ENCODE measurements around the gene GGA1.

GGA1 gene

DNA sequence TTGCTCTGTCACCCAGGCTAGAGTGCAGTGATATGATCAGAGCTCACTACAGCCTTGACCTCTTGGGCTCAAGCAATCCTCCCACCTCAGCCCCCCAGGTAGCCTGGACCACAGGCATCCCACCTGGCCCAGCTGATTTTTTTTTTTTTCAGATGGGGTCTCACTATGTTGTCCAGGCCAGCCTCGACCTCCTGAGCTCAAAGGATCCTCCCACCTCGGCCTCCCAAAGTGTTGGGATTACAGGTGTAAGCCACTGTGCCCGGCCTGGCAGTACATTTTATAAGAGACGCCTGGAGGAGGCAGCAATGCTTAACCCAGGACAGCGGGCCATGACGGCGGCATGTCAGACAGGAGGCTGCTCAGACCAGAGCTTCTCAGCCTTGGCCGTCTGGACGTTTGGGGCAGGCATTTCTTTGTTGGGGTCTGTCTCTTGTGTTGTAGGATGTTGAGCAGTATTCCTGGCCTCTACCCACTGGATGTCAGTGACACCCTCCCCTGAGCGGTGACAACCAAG, 33.1 kb upstream of the GGA1 start:
- DNase-seq = no peak
- H3K4me2 ChIP-seq (ENCODE audit: low read depth, low read length) = no peak overlapping the region
- no peaks in the 10 kb centered on the region for H3F3A ChIP-seq (ENCODE audit: insufficient read depth, low read length)
- H3K36me3 ChIP-seq (replicated peaks; ENCODE audit: insufficient read depth, low read length) = no peaks in the 10 kb centered on the region
- peaks cover 31% of the 10 kb centered on the region for H3K27me3 ChIP-seq (replicated peaks; ENCODE audit: insufficient read depth, low read length)
- H3K4me1 ChIP-seq (ENCODE audit: low read length) = no peaks in the 10 kb centered on the region
- no peak overlapping the region for H3K4me3 ChIP-seq (ENCODE audit: low read length)
- TF ChIP-seq EZH2 (optimal IDR thresholded peaks at IDR 0.05; ENCODE audit: low read depth, low read length) (no peak), EZH2phosphoT487 (IDR thresholded peaks at IDR 0.05; ENCODE audit: low read length) (no peak)
- no peaks in the 10 kb centered on the region for H4K20me1 ChIP-seq (ENCODE audit: insufficient read depth, low read length)
- H3K9me2 ChIP-seq (replicated peaks; ENCODE audit: insufficient read depth, low read length) = no peaks in the 10 kb centered on the region
- H2AFZ ChIP-seq (ENCODE audit: low read length) = no peak overlapping the region
- no peaks in the 10 kb centered on the region for H3K79me2 ChIP-seq (ENCODE audit: low read length)
- no peak overlapping the region for H3K9ac ChIP-seq (ENCODE audit: low read length)
- H3K9me3 ChIP-seq (replicated peaks; ENCODE audit: insufficient read depth, low read length) = no peaks in the 10 kb centered on the region
- H3K27ac ChIP-seq (ENCODE audit: low read length) = no peak overlapping the region

DNA sequence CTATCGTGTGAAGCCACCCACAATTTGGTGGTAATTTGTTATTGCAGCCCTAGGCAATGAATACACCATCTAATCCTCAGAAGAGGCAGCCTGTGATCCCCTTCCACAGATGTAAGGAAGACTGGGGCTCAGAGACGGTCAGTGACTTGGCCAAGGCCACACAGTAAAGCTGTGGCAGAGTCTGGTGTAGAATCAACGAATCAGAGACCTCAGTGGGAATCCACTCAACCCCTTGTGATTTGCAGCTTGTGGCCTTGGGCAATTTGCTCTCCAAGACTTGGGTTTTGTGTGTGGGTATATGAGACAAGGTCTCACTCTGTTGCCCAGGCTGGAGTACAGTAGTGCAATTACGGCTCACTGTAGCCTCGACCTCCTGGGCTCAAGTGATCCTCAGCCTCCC, 30.6 kb upstream of the GGA1 start:
- peaks cover 43% of the 10 kb centered on the region for H3K27me3 ChIP-seq (replicated peaks; ENCODE audit: insufficient read depth, low read length)

DNA sequence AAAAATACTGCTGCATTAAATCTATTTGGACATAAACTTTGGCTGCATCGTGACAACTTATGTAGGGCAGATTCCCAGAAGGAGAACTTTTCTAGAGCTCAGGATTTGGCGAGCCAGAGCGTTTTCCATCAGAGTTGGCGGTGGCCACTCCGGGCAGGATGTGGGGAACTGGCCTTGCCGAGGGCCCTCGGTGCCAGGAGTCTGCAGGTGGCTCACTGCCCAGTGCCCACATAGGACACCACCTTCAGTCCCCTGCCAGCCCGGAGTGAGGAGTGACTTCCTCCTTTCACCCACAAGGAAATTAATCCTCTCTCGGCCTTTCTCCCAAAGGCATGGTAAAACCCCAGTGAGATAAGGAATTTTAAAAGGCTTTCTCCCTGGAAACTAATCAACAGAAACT, 27.1 kb upstream of the GGA1 start:
- Histone ChIP-seq H3K9ac (ENCODE audit: low read length) (no peak overlapping the region), H3K36me3 (replicated peaks; ENCODE audit: insufficient read depth, low read length) (no peaks in the 10 kb centered on the region), H3K9me3 (replicated peaks; ENCODE audit: insufficient read depth, low read length) (no peaks in the 10 kb centered on the region), H3K4me3 (ENCODE audit: low read length) (no peak overlapping the region), H2AFZ (ENCODE audit: low read length) (no peak overlapping the region), H3K27ac (ENCODE audit: low read length) (no peak overlapping the region), H4K20me1 (ENCODE audit: insufficient read depth, low read length) (no peaks in the 10 kb centered on the region), H3K27me3 (replicated peaks; ENCODE audit: insufficient read depth, low read length) (peaks cover 42% of the 10 kb centered on the region), H3K9me2 (replicated peaks; ENCODE audit: insufficient read depth, low read length) (no peaks in the 10 kb centered on the region), H3K79me2 (ENCODE audit: low read length) (no peaks in the 10 kb centered on the region), H3K4me1 (ENCODE audit: low read length) (no peaks in the 10 kb centered on the region), H3K4me2 (ENCODE audit: low read depth, low read length) (no peak overlapping the region), H3F3A (ENCODE audit: insufficient read depth, low read length) (no peaks in the 10 kb centered on the region)
- TF ChIP-seq EZH2 (optimal IDR thresholded peaks at IDR 0.05; ENCODE audit: low read depth, low read length) = no peak
- TF ChIP-seq, protein P1, sequence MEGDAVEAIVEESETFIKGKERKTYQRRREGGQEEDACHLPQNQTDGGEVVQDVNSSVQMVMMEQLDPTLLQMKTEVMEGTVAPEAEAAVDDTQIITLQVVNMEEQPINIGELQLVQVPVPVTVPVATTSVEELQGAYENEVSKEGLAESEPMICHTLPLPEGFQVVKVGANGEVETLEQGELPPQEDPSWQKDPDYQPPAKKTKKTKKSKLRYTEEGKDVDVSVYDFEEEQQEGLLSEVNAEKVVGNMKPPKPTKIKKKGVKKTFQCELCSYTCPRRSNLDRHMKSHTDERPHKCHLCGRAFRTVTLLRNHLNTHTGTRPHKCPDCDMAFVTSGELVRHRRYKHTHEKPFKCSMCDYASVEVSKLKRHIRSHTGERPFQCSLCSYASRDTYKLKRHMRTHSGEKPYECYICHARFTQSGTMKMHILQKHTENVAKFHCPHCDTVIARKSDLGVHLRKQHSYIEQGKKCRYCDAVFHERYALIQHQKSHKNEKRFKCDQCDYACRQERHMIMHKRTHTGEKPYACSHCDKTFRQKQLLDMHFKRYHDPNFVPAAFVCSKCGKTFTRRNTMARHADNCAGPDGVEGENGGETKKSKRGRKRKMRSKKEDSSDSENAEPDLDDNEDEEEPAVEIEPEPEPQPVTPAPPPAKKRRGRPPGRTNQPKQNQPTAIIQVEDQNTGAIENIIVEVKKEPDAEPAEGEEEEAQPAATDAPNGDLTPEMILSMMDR (IDR thresholded peaks at IDR 0.05; ENCODE audit: low read length) = no peak
- TF ChIP-seq EZH2phosphoT487 (IDR thresholded peaks at IDR 0.05; ENCODE audit: low read length) = no peak
- no peak for DNase-seq

More for the DNA sequence above, 30.6 kb upstream of the GGA1 start:
- TF ChIP-seq EZH2 (optimal IDR thresholded peaks at IDR 0.05; ENCODE audit: low read depth, low read length) (no peak), EZH2phosphoT487 (IDR thresholded peaks at IDR 0.05; ENCODE audit: low read length) (no peak)
- TF ChIP-seq, protein P1 (IDR thresholded peaks at IDR 0.05; ENCODE audit: low read length) = no peak
- H3K9me2 ChIP-seq (replicated peaks; ENCODE audit: insufficient read depth, low read length) = no peaks in the 10 kb centered on the region
- no peaks in the 10 kb centered on the region for H3K9me3 ChIP-seq (replicated peaks; ENCODE audit: insufficient read depth, low read length)
- H3K4me1 ChIP-seq (ENCODE audit: low read length) = no peaks in the 10 kb centered on the region
- no peak overlapping the region for H2AFZ ChIP-seq (ENCODE audit: low read length)
- H3K79me2 ChIP-seq (ENCODE audit: low read length) = no peaks in the 10 kb centered on the region
- no peak overlapping the region for H3K9ac ChIP-seq (ENCODE audit: low read length)
- no peaks in the 10 kb centered on the region for H3K36me3 ChIP-seq (replicated peaks; ENCODE audit: insufficient read depth, low read length)
- no peaks in the 10 kb centered on the region for H4K20me1 ChIP-seq (ENCODE audit: insufficient read depth, low read length)
- no peak overlapping the region for H3K4me2 ChIP-seq (ENCODE audit: low read depth, low read length)
- H3K4me3 ChIP-seq (ENCODE audit: low read length) = no peak overlapping the region
- H3K27ac ChIP-seq (ENCODE audit: low read length) = no peak overlapping the region
- H3F3A ChIP-seq (ENCODE audit: insufficient read depth, low read length) = no peaks in the 10 kb centered on the region
- DNase-seq = no peak

DNA sequence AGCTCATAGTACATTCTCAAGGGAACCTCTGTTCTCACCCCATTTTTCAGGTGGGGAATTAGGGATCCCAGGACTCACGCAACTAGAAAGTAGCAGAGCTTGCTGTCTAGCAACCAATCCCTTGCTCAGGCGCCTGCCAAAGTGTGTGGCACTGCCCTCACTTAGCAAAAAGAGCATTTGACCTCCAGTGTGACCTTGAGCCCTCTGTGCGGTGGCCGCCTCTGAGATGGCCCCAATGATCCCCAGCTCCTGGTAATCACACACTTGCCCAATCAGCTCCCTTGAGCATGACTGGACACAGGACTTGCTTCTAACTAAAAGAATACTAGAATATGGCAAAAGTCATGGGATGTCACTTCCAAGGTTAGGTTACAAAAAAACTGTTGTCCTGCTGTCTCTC, 26.1 kb upstream of the GGA1 start:
- Histone ChIP-seq H4K20me1 (ENCODE audit: insufficient read depth, low read length) (no peaks in the 10 kb centered on the region), H3K27ac (ENCODE audit: low read length) (no peak overlapping the region), H3K9me3 (replicated peaks; ENCODE audit: insufficient read depth, low read length) (no peaks in the 10 kb centered on the region), H3F3A (ENCODE audit: insufficient read depth, low read length) (no peaks in the 10 kb centered on the region), H3K36me3 (replicated peaks; ENCODE audit: insufficient read depth, low read length) (no peaks in the 10 kb centered on the region), H3K79me2 (ENCODE audit: low read length) (no peaks in the 10 kb centered on the region), H3K4me3 (ENCODE audit: low read length) (no peak overlapping the region), H3K4me1 (ENCODE audit: low read length) (no peaks in the 10 kb centered on the region), H3K27me3 (replicated peaks; ENCODE audit: insufficient read depth, low read length) (peaks cover 39% of the 10 kb centered on the region), H2AFZ (ENCODE audit: low read length) (no peak overlapping the region), H3K9ac (ENCODE audit: low read length) (no peak overlapping the region), H3K9me2 (replicated peaks; ENCODE audit: insufficient read depth, low read length) (no peaks in the 10 kb centered on the region), H3K4me2 (ENCODE audit: low read depth, low read length) (no peak overlapping the region)
- DNase-seq = no peak
- TF ChIP-seq EZH2 (optimal IDR thresholded peaks at IDR 0.05; ENCODE audit: low read depth, low read length) (no peak), EZH2phosphoT487 (IDR thresholded peaks at IDR 0.05; ENCODE audit: low read length) (no peak)
- TF ChIP-seq, protein P1 (IDR thresholded peaks at IDR 0.05; ENCODE audit: low read length) = no peak
